Activated CD8-positive, alpha-beta memory T cell treated with anti-CD3 and anti-CD28 coated beads, Interleukin-2, amount 50 U/mL, for 1 hour (primary cell): ENCODE measurements around the gene CYBB.
"Not testable (repeated sequence)": the region's sequence is repeated elsewhere in the genome, so short reads cannot be mapped to it uniquely, and the experiment has no call there.

ENCODE experiments used
- DNase-seq: peaks from one replicate; pipeline ENCODE4 v3.0.0-alpha.2; 2020; ENCODE audit errors: extremely low read depth

The CYBB gene

GRCh38 chrX:37779857-37780256, at the start of gene CYBB:
TSS of gene CYBB (plus strand) at chrX:37780059. CDS start at chrX:37780078, 19 bp downstream.
- DNase-seq, result no peak

GRCh38 chrX:37745354-37745753, 34.5 kb upstream of the CYBB start:
- DNase-seq, result peak; percentile 38

GRCh38 chrX:37745835-37746217, 34.0 kb upstream of the CYBB start:
- no peak for DNase-seq

GRCh38 chrX:37746218-37746941, 33.5 kb upstream of the CYBB start:
- no peak for DNase-seq

GRCh38 chrX:37746951-37747350, 32.9 kb upstream of the CYBB start:
- no peak for DNase-seq

- no peak for DNase-seq
These were observed 27.6 kb upstream of the CYBB start for GRCh38 chrX:37752281-37752680.

- DNase-seq, result no peak
These were observed 26.9 kb upstream of the CYBB start for GRCh38 chrX:37752936-37753335.

GRCh38 chrX:37753384-37753783, 26.5 kb upstream of the CYBB start:
- DNase-seq, result no peak

GRCh38 chrX:37754516-37754915, 25.3 kb upstream of the CYBB start:
- no peak for DNase-seq

GRCh38 chrX:37755025-37755424, 24.8 kb upstream of the CYBB start:
- DNase-seq, result no peak

GRCh38 chrX:37757082-37757481, 22.8 kb upstream of the CYBB start:
- no peak for DNase-seq

- DNase-seq, result no peak
These were observed 20.5 kb upstream of the CYBB start for GRCh38 chrX:37759351-37759750.

GRCh38 chrX:37759878-37760418, 19.9 kb upstream of the CYBB start:
- no peak for DNase-seq

GRCh38 chrX:37763400-37763799, 16.5 kb upstream of the CYBB start:
- DNase-seq, result no peak

- DNase-seq, result no peak
These were observed 14.4 kb upstream of the CYBB start for GRCh38 chrX:37765507-37765906.

- no peak for DNase-seq
These were observed 12.4 kb upstream of the CYBB start for GRCh38 chrX:37767430-37767829.

- DNase-seq, result not testable (repeated sequence)
These were observed 11.0 kb upstream of the CYBB start for GRCh38 chrX:37768866-37769265.

- DNase-seq, result no peak
These were observed 3.4 kb upstream of the CYBB start for GRCh38 chrX:37776283-37776986.

- no peak for DNase-seq
These were observed 2.9 kb upstream of the CYBB start for GRCh38 chrX:37776987-37777325.

- DNase-seq, result no peak
These were observed 1.2 kb downstream of the CYBB start for GRCh38 chrX:37781081-37781480.

GRCh38 chrX:37781814-37782213, 2.0 kb downstream of the CYBB start:
- no peak for DNase-seq

GRCh38 chrX:37782359-37782758, 2.5 kb downstream of the CYBB start:
- no peak for DNase-seq

GRCh38 chrX:37783305-37783704, 3.4 kb downstream of the CYBB start:
- no peak for DNase-seq
